Stimulated activated CD4-positive, alpha-beta T cell treated with anti-CD3 and anti-CD28 coated beads, Interleukin-2, amount 100 ng/mL, for 48 hours (primary cell): ENCODE data around the gene C8G.

Experiments used
- DNase-seq, 2 donors: peaks; one replicate each; pipeline ENCODE4 v3.0.0-alpha.2; 2020

Gene C8G

GRCh38 chr9:136955202-136955942 is 10.3 kb downstream of the C8G start:
- DNase-seq = no peak

GRCh38 chr9:136955943-136956335 is 10.9 kb downstream of the C8G start:
- no peak for DNase-seq

- DNase-seq = no peak
These were observed 11.6 kb downstream of the C8G start for GRCh38 chr9:136956604-136957003.

GRCh38 chr9:136957461-136957860 is 12.4 kb downstream of the C8G start:
- no peak for DNase-seq

- no peak for DNase-seq
These were observed 12.9 kb downstream of the C8G start for GRCh38 chr9:136957901-136958300.

- DNase-seq = no peak
These were observed 13.4 kb downstream of the C8G start for GRCh38 chr9:136958473-136958872.

GRCh38 chr9:136958898-136959850 is 14.1 kb downstream of the C8G start:
- DNase-seq = no peak

- DNase-seq = no peak
These were observed 15.3 kb downstream of the C8G start for GRCh38 chr9:136960212-136960937.

GRCh38 chr9:136960938-136961275 is 15.9 kb downstream of the C8G start:
- no peak for DNase-seq

GRCh38 chr9:136961279-136962065 is 16.4 kb downstream of the C8G start:
- DNase-seq = no peak

- no peak for DNase-seq
These were observed 17.1 kb downstream of the C8G start for GRCh38 chr9:136962163-136962562.

GRCh38 chr9:136962701-136963248 is 17.7 kb downstream of the C8G start:
- no peak for DNase-seq

- no peak for DNase-seq
These were observed 18.3 kb downstream of the C8G start for GRCh38 chr9:136963341-136963740.

GRCh38 chr9:136963751-136964150 is 18.7 kb downstream of the C8G start:
- no peak for DNase-seq

- no peak for DNase-seq
These were observed 19.2 kb downstream of the C8G start for GRCh38 chr9:136964171-136964689.

- no peak for DNase-seq
These were observed 19.9 kb downstream of the C8G start for GRCh38 chr9:136964833-136965422.

- no peak for DNase-seq
These were observed 20.9 kb downstream of the C8G start for GRCh38 chr9:136965771-136966484.

GRCh38 chr9:136968333-136969127 is 23.5 kb downstream of the C8G start:
- no peak for DNase-seq

GRCh38 chr9:136969150-136969549 is 24.1 kb downstream of the C8G start:
- no peak for DNase-seq

GRCh38 chr9:136969774-136970173 is 24.7 kb downstream of the C8G start:
- DNase-seq = no peak
